ENCODE measurements around the gene NDUFAB1. TPM values are rescaled to one million over a fixed set of nuclear protein-coding genes. Genes with fewer than 3 reads are reported as not detected.

Gene NDUFAB1
- total RNA-seq = 104 and 112 TPM in 2 replicates

DNA sequence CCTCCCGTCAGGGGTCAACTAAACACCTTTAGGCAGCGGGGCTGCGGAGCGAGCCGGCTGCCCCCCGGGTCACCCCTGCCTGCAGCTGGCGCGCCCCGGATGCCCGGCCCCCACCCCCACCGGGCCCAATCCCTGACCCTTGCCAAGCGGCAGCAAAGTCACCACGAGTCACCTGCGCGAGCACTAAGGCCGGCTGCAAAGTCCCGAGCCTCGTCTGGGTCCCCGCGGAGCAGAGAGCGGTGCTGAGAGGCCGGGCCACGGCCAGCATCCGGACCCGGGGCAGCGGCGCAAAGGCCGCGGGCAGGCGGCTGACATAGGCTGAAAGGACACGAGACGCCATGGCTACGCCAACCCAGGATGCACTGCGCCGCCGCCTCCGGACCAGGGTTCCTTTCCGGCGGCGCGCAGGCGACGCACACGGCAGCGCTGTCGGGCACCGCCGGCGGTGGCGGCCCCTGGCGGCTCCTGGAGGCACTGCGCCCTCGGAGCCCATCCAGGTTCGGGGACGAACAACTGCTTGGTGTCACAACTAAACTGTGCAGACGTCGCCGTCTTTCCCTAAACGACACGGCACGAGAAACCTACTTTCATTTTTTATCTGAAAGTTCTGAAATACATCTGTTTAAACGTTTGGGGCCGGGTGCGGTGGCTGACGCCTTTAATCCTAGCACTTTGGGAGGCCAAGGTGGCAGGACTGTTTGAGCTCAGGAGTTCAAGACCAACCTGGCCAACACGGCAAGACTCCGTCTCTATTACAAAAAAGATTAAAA lies at the start of gene NDUFAB1:
Gene NDUFAB1 (minus strand): TSS at position 366 of the 770 bp plus-strand sequence. CDS start 26 bp downstream, at position 340.

DNA sequence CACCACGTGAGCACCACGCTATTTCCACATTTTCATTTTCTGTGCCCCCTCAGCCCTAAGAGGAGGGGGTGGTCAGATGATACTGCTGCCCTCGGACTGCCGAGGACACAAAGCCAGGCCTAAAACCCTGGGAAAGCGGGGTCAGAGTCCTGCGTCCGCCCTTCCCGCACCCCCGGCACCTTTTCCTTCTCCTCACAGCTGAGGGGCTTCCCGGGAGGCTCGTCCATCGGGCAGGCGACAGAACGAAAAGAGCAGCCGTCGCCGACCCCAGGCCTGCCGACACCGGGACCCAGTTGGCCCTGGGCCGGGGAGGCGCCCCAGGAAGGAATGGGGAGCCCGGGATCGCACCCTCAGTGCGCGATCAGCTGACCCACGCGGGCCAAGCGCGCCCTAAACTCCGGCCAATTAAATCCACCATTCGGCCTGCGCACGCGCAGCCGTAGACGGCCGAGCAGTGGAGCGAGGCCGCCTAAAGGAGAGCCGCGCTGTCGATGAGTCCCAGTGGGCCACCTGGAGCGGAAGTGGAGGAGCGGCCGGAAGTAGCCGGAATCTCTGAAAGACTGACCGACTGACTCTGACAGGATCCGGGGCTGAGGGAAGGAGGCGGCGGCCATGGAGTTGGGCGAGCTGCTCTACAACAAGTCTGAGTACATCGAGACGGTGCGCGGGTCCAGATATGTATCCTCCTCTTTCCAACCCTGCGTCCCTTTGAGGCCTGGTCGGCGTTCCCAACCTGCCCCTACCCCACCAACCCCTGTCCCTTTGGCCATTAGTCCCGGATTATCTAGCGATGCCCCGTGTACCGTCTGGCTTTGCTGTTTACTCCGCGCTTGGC lies 45.0 kb upstream of the NDUFAB1 start, which contains the start of the genes DCTN5 and PALB2:
Gene DCTN5 (plus strand): TSS at position 536 of the 835 bp plus-strand sequence. CDS start 77 bp downstream, at position 613.
Gene PALB2 (minus strand): TSS at position 380 of the 835 bp plus-strand sequence. CDS start 153 bp downstream, at position 227.

DNA sequence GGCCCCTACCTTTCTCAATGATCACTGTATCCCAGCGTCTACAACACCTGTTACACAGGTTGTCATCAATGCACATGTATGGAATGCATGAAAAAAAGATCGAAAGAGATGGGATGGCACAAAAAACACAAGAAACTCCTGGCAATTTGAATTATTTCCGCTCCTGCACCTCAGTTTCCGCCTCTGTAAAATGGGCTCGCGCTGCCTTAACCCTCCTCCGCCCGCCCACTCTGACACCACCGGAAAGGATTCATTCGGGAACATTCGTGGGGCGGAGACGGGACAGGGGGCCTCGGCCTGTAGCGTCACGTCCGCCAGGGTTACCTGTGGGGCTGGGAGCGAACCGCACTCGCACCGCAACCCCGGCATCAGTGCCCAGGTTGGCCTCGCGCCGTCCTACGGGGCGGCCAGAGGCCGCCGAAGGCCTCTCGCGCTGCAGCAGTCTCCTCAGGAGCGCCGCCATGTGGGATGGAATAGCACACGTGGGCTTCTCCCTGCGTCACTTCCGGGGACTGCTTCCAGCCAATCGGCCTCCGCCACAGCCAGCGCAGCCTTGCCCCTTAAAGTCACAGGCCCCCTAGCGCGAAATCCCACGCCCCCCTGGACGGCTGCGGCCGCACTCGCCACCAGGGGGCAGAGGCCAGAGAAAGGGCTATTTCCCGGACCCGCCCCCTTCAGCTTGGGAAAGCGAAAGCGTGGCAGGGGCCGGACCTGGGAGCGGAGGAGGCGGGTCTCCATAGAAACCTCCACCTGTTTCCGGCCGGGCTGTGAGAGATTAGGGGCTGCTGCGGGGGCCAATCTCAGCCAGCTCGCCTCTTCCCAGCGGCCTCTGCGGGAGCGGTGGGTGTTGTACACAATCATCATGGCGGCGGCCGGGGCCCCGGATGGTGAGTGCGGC lies 39.0 kb downstream of the NDUFAB1 start, which contains the start of the genes EARS2 and UBFD1:
Gene EARS2 (minus strand): TSS at position 470 of the 898 bp plus-strand sequence. CDS start 7 bp downstream, at position 463.
Gene UBFD1 (plus strand): TSS at position 847 of the 898 bp plus-strand sequence. CDS start 16 bp downstream, at position 863.

Other genes with a start within 250 kb of the NDUFAB1 start
- gene COG7, start 143.1 kb downstream of the NDUFAB1 start, total RNA-seq = 16.7 and 26.8 TPM in 2 replicates
- gene GGA2, start 85.8 kb downstream of the NDUFAB1 start, total RNA-seq = 36.3 and 52.1 TPM in 2 replicates
- 19.4 and 24.8 TPM in 2 replicates for gene EARS2, start 39.0 kb downstream of the NDUFAB1 start, total RNA-seq
- gene UBFD1, start 38.6 kb downstream of the NDUFAB1 start, total RNA-seq = 91.8 and 97.7 TPM in 2 replicates
- gene PALB2, start 45.0 kb upstream of the NDUFAB1 start, total RNA-seq = 11.1 and 19.5 TPM in 2 replicates
- gene DCTN5, start 45.1 kb upstream of the NDUFAB1 start, total RNA-seq = 66.0 and 85.2 TPM in 2 replicates
- 22.5 and 36.5 TPM in 2 replicates for gene PLK1, start 82.6 kb upstream of the NDUFAB1 start, total RNA-seq
- gene ERN2, start 116.9 kb upstream of the NDUFAB1 start, total RNA-seq = not detected in 2 replicates
- gene CHP2, start 158.7 kb upstream of the NDUFAB1 start, total RNA-seq = not detected in 2 replicates
- gene PRKCB, start 239.7 kb upstream of the NDUFAB1 start, total RNA-seq = under 0.01 TPM in 1 of 2 replicates, not detected in the other